Hepatocyte (in vitro differentiated cells): ENCODE measurements around the gene ALPK1.

Experiments used
- CTCF ChIP-seq: fragments of 200-600 bp; sonication (generic); IDR thresholded peaks from 2 replicates; pipeline ENCODE4 v1.5.1; 2016; ENCODE audit warnings: antibody characterized with exemption, mild to moderate bottlenecking; ENCODE audit not compliant: poor library complexity
- EZH2 ChIP-seq: fragments of 200-600 bp; sonication (generic); IDR thresholded peaks from 2 replicates; pipeline ENCODE4 v1.6.1; 2016; ENCODE audit warnings: antibody characterized with exemption, mild to moderate bottlenecking, borderline replicate concordance
- EZH2phosphoT487 ChIP-seq: fragments of 200-600 bp; sonication (generic); IDR thresholded peaks from one replicate; pipeline ENCODE4 v1.6.1; 2018; ENCODE audit warnings: antibody characterized with exemption, mild to moderate bottlenecking, low read depth, moderate library complexity; ENCODE audit not compliant: unreplicated experiment, severe bottlenecking

GRCh38 chr4:112322866-112323265 is 25.7 kb downstream of the ALPK1 start:
- TF ChIP-seq CTCF = no peak
- no peak for TF ChIP-seq EZH2phosphoT487
- no peak for TF ChIP-seq EZH2
